GM12865 (cell line): ENCODE data around the gene MTA1.

Source experiments
- DNase-seq: peaks from one replicate; pipeline ENCODE4 v3.0.0; 2010; ENCODE audit warnings: low read depth
- H3K4me3 ChIP-seq: 2 replicates; pipeline ENCODE4 v1.5.1; 2011; ENCODE audit warnings: mild to moderate bottlenecking, low read depth, low read length, control low read depth
- TF ChIP-seq, protein P1 (sequence below): IDR thresholded peaks from 2 replicates; pipeline ENCODE4 v1.5.1; 2011; ENCODE audit warnings: low read length, control low read depth, low read depth, inconsistent platforms; ENCODE audit not compliant: insufficient read depth; ENCODE audit errors: missing control alignments

MTA1 gene

DNA sequence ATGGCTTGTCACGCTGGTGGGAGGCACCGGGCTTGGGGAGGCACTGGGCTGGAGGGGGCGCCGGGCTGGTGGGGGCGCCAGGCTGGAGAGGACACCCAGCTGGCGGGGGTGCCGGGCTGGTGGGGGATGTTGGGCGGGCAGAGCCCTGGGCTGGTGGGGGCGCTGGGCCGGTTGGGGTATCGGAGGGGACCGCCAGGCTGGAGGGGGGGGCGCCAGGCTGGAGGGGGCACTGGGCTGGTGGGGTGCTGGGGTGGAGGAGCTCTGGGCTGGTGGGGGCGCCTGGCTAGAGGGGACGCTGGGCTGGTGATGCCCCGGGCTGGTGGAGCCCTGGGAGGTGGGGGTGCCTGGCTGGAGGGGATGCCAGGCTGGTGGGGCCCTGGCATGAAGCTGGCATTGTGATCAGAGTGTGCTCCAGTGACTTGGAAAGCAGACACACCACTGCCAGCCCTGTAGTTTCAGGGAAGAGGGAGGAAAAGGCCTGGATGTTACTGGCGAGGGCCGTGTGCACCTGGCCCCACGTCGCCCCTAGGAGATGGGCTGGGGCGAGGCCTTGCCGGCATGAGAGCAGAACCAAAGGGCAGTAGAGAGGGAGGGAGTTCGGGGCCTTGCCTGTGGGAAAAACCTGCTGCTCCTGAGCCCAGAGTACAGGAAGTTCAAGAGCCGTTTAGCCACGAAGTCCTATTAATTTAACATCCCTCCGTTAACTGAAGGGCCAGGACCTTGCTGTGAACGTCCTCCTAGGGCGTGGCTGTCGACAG lies 84.5 kb downstream of the MTA1 start:
- TF ChIP-seq, protein P1, sequence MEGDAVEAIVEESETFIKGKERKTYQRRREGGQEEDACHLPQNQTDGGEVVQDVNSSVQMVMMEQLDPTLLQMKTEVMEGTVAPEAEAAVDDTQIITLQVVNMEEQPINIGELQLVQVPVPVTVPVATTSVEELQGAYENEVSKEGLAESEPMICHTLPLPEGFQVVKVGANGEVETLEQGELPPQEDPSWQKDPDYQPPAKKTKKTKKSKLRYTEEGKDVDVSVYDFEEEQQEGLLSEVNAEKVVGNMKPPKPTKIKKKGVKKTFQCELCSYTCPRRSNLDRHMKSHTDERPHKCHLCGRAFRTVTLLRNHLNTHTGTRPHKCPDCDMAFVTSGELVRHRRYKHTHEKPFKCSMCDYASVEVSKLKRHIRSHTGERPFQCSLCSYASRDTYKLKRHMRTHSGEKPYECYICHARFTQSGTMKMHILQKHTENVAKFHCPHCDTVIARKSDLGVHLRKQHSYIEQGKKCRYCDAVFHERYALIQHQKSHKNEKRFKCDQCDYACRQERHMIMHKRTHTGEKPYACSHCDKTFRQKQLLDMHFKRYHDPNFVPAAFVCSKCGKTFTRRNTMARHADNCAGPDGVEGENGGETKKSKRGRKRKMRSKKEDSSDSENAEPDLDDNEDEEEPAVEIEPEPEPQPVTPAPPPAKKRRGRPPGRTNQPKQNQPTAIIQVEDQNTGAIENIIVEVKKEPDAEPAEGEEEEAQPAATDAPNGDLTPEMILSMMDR = no peak
- DNase-seq = no peak
- H3K4me3 ChIP-seq = no peak overlapping the region

- DNase-seq = no peak
- no peak overlapping the region for H3K4me3 ChIP-seq
- TF ChIP-seq, protein P1 = no peak
Measured at GRCh38 chr14:105505101-105505500, 85.5 kb downstream of the MTA1 start.

- TF ChIP-seq, protein P1 = no peak
- no peak for DNase-seq
- no peak overlapping the region for H3K4me3 ChIP-seq
Measured at GRCh38 chr14:105507247-105507646, 87.6 kb downstream of the MTA1 start.

- no peak for DNase-seq
- TF ChIP-seq, protein P1 = no peak
Measured at GRCh38 chr14:105508069-105508468, 88.4 kb downstream of the MTA1 start.

GRCh38 chr14:105508601-105509000 lies 89.0 kb downstream of the MTA1 start:
- DNase-seq = no peak
- TF ChIP-seq, protein P1 = no peak
- no peak overlapping the region for H3K4me3 ChIP-seq

More at GRCh38 chr14:105508069-105508468, 88.4 kb downstream of the MTA1 start:
- H3K4me3 ChIP-seq = no peak overlapping the region

GRCh38 chr14:105517096-105517495 lies 97.5 kb downstream of the MTA1 start:
- DNase-seq = no peak
- TF ChIP-seq, protein P1 = no peak

More at GRCh38 chr14:105517096-105517495, 97.5 kb downstream of the MTA1 start:
- H3K4me3 ChIP-seq = no peak overlapping the region
